GM06990 (cell line): ENCODE results near the gene TLE4.

Source experiments
- DNase-seq: peaks from one replicate; pipeline ENCODE4 v3.0.0-alpha.2; 2011; ENCODE audit not compliant: insufficient read length; ENCODE audit errors: extremely low read depth
- H3K27me3 ChIP-seq: replicated peaks from 2 replicates; pipeline ENCODE4 v1.6.0; 2011; ENCODE audit warnings: low read length; ENCODE audit not compliant: control insufficient read depth, insufficient read depth
- H3K36me3 ChIP-seq: 2 replicates; pipeline ENCODE4 v1.5.1; 2011; ENCODE audit warnings: low read length; ENCODE audit not compliant: control insufficient read depth, insufficient read depth
- H3K4me3 ChIP-seq: replicated peaks from 2 replicates; pipeline ENCODE4 v1.5.1; 2011; ENCODE audit warnings: low read depth, mild to moderate bottlenecking, control low read depth, low read length
- TF ChIP-seq, protein P1 (sequence below): IDR thresholded peaks from 2 replicates; pipeline ENCODE4 v1.5.1; 2011; ENCODE audit warnings: low read length, control low read depth, mild to moderate bottlenecking, inconsistent platforms; ENCODE audit not compliant: insufficient read depth, poor library complexity, severe bottlenecking

Gene TLE4

DNA sequence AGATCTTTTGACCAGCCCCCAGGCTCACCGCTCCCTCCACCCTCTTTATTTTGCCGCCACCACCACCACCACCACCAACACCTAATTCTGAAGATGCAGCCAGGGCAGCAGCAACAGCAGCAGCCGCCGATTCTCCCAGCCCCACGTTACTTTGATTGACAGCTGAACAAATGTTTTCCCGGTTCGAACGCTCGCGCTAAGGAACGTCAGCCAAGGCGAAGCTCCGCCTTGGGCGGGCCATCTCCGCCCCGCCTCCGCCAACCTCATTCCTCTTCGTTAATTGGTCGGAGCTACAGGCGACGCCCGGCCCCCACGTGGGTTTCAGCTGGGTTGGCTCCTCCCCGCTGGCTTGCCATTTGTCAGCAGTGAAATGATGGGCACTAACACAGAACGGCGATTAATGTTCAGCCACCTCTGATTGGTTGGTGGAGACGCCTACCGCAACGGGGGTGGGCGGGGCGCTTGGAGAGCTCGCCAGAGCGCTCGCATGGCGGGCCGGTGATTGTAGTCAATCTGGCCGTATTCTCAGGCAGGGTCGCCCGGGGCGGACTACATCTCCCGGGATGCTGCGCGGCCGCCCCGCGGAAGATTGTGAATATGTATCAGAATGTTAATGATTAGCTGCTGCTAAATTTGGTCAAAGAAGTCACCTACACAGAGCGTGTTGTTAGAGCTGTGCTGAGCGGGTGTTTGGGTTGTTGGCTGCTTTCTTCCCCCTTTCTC lies at the start of gene TLE4:
TLE4 (plus strand) TSS at position 657 of the 723 bp plus-strand sequence. CDS start 826 bp downstream, outside the sequence.
- no peaks in the 10 kb centered on the region for H3K27me3 ChIP-seq
- H3K4me3 ChIP-seq = peak within 1 kb of the TSS; percentile 86
- DNase-seq = peak; percentile 100
- TF ChIP-seq, protein P1, sequence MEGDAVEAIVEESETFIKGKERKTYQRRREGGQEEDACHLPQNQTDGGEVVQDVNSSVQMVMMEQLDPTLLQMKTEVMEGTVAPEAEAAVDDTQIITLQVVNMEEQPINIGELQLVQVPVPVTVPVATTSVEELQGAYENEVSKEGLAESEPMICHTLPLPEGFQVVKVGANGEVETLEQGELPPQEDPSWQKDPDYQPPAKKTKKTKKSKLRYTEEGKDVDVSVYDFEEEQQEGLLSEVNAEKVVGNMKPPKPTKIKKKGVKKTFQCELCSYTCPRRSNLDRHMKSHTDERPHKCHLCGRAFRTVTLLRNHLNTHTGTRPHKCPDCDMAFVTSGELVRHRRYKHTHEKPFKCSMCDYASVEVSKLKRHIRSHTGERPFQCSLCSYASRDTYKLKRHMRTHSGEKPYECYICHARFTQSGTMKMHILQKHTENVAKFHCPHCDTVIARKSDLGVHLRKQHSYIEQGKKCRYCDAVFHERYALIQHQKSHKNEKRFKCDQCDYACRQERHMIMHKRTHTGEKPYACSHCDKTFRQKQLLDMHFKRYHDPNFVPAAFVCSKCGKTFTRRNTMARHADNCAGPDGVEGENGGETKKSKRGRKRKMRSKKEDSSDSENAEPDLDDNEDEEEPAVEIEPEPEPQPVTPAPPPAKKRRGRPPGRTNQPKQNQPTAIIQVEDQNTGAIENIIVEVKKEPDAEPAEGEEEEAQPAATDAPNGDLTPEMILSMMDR = no peak
- H3K36me3 ChIP-seq = no peaks in the 10 kb centered on the region

DNA sequence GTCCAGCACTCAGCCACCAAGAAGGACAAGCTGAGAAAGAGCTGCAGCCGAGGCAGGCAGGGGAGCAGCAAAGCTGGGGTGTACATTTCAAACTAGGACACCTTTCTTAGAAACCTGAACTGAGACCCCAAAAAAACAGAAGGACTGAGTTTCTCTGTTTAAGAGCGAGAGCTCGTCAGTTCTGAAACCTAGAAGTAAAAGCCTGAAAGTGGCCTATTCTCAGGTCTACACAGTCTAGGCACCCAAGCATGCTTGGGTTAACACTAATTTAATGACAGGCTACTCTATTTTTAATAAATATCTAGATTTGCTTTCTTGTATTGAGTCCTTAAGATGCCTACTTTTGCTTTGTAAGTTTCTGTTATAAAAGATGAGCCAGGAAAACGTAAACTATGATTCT lies 49.0 kb upstream of the TLE4 start:
- Histone ChIP-seq H3K27me3 (no peaks in the 10 kb centered on the region; the same call in 1 of the 2 replicates), H3K4me3 (no peak overlapping the region), H3K36me3 (no peaks in the 10 kb centered on the region)
- TF ChIP-seq, protein P1 = no peak
- no peak for DNase-seq

GRCh38 chr9:79524266-79524665 lies 47.5 kb upstream of the TLE4 start:
- Histone ChIP-seq H3K27me3 (no peaks in the 10 kb centered on the region; the same call in 1 of the 2 replicates), H3K4me3 (no peak overlapping the region), H3K36me3 (no peaks in the 10 kb centered on the region)
- no peak for DNase-seq
- TF ChIP-seq, protein P1 = no peak

DNA sequence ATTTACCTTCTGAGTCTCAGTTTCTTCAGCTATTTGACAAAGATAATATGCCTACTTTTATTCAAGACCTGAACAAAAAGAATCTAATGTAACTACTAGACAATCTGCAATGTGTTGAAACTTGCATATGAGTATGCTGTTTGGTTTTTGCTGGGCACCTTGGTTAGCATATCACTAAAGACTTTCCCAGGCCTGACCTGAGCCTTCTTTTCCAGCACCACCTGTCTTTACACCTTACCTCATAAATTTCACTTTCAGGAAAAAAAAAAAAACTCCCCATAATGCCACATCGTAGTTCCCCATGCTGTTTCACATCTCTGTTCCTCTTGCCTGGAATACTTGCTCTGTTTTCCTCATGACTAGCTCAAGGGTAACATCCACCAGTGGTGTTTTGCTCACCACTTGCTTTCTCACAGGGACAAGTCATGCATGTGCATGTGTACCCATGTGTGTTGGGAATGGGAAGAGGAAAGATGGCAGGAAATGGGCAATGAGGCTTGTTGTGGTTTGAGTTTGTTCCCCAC lies 45.6 kb upstream of the TLE4 start:
- H3K4me3 ChIP-seq = no peak overlapping the region
- no peak for DNase-seq

DNA sequence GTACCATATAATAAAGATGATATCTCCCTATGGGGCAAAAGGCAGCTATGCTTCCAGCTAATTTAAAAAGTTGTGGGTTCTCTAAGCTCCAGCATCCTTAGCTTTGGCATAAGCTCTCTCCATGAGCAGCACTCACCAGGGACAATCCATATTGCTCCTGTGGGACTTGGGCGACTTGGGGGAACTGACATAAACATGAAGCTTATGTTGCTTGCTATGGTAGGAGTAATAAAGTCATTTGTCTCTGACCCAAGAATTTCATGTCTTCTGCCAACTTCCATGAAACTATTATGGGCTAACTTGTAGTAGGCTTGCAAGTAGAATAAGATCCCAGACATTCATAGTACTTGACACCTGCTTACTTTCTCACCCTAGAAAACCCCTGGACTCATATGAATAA lies 36.2 kb upstream of the TLE4 start:
- DNase-seq = no peak
- no peaks in the 10 kb centered on the region for H3K36me3 ChIP-seq
- H3K4me3 ChIP-seq = no peak overlapping the region
- TF ChIP-seq, protein P1 = no peak
- H3K27me3 ChIP-seq = no peaks in the 10 kb centered on the region; the same call in 1 of the 2 replicates

More for the DNA sequence above, 45.6 kb upstream of the TLE4 start:
- TF ChIP-seq, protein P1 = no peak
- no peaks in the 10 kb centered on the region for H3K36me3 ChIP-seq
- no peaks in the 10 kb centered on the region; the same call in none of the 2 replicates for H3K27me3 ChIP-seq
